GM04503 (cell line): Measurements from ENCODE around the gene CSTB.

ENCODE experiments used
- DNase-seq: peaks from one replicate; pipeline ENCODE4 v3.0.0-alpha.2; 2012; ENCODE audit warnings: low read depth

CSTB gene

DNA sequence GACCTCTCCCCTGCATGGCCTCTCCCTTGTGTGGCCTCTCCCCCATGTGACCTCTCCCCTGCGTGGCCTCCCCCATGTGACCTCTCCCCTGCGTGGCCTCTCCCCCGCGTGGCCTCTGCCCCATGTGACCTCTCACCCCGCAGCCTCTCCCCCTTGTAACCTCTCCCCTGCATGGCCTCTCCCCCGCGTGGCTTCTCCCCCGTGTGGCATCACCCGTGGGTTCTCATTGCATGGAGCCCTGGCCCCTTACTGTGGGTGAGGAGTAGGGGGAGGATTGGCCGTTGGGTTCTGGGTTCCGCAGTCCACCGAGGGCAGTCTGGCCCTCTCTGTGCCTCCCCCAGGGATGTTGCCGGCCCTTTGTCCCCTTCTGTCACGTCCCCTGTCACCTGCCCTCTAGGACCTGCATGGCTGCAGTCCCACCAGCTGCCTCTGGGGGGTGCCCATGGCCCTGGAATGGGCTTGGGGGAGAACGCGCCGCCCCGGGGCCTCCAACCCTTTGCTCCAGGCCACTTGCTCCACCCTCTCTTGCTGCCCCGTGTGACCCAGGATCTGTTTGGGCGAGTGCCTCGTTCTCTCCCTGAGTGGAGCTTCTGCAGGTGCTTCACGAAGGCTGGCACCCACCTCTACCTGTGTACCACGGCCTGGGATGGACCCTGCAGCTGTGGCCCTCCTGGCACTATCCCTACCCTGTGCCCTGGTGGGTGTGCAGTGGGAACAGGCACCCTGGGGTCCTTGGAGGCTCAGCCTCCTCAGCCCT is 34.6 kb upstream of the CSTB start:
- no peak for DNase-seq

DNA sequence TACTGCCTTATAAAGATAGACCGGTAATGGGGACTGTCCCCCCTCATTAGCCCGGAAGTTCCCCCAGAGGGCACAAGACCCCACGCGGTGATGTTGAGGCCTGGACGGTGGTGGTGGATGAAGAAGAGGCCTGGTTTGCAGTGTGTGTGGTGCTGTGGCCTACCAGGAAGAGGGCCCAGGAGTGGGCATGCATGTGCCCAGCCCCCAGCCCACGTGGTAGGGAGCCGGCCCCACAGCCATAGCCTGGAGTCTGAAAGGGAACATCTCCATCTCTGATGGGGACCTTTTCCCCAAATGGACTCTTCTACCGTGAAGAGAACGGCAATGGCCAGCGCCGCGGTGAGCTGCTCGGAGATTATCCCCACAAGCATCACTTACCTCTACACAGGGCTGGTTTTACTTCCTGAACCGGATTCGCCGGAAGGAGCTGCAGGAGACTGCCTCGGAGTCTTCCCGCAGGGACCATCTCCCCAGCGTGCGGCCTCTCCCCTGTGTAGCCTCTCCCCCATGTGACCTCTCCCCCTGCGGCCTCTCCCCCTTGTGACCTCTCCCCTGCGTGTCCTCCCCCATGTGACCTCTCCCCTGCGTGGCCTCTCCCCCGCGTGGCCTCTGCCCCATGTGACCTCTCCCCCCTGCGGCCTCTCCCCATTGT is 33.9 kb upstream of the CSTB start:
- DNase-seq: no peak

DNA sequence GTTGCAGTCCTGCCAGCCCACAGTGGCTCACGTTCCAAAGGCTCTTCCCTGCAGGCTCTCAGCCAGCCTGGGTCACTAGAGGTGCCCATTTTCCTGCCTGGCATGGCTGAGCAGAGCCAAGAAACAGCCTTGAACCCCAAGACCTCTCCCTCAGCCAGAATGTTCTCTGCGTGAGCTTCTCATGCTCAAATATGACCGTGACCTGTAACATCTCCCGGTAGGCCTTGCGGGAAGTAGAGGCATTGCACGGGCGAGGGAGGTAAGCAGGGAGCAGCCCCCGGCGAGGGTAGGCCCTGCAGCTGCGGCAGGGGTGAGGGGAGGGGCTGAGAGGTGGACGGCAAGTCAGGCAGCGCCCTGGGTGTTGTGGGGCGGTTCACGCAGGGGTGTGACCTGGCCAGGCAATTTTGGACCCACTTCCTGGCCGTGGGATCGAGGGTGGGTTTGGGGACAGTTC is 33.3 kb upstream of the CSTB start:
- no peak for DNase-seq

DNA sequence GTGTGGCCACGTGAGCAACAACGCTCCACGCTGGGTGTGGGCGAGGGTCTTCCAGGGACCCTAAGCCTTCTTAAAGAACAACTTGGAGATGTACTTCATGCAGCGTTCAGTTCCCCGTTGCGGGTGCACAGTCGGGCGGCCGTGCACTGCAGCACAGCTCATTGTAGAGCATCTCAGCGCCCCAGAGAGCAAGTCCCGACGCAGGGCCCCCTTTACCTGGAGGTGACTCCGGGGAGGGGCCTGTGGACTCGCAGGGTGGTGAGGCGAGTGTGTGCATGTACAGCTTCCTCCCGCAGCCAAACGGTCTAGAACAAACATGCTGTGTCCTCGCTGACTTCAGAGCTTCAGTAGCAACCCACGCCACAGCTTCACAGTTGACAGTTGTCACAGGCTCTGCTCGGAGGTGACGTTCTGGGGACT is 32.7 kb upstream of the CSTB start:
- no peak for DNase-seq

DNA sequence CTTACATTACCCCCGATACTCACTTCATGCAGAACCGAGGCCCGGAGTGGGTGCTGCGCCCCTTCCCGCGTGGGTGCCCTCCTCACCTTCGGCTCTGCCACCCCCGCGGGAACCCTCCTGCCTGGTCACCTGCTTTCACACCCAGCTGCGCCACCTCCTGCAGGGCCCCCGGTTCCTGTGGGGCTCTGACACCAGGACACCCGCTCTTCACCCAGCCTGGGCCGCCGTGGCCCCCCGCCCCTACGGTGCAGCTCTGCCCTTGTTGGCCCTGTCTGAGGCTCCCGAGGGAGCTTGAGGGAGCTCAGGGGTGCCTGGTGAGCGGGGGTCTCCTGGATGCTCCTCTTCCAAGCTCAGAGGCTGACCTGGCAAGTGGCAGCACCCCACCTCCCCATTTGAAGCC is 32.3 kb upstream of the CSTB start:
- DNase-seq: no peak

DNA sequence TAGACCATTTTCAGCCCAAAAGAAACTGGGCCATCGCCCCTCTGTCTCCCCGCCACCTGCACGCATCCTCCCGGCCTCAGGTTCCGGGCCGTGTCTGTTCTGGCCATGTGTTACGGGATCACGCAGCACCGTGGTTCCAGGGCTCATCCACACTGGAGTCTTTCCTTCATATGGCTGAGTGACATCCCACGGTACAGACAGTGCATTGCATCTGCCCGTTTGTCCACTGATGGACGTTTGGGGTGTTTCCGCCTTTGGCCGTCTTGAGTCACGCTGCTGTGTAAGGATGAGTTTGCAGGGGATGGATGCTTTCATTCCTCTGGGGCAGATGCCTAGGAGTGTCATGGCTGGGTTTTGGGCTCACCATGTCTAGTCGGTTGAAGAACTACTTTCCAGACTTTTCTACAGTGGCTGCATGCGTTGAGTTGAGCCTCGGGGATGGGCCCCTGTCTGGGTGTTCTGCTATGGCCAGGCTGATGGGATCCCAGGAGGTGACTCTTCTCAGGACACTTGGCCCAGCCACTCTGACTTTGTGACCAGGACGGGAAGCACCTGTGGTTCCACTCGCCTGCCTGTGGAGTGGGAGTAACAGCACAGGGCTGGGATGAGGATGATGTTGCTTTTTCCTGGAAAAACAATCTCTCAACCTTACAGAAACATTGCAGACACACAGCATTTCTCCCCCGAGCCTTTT is 30.1 kb upstream of the CSTB start:
- no peak for DNase-seq

DNA sequence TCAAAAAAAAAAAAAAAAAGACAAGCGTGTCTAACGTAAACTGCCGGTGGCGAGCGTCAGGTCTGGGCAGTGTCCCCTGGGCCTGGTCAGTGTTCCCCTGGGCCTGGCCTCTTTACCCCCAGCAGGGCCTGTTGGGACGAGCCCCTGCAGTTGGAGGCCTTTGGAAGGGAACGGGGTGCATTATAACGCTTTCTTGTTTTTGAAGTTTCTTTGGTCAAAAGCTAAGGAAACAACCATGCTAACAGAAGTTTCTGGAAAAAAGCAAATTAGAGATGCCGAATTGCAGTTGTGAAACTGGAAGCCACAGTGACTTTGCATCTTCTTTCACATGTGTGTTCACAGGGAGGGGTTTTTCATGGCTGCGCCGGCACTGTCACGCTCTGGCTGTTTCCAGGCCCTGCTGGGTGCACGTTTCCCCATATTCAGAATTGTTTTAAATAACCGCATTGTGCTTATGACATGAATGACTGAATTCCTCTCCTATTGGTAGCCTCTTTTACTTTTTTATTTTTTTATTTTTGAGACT is 29.2 kb upstream of the CSTB start:
- no peak for DNase-seq

DNA sequence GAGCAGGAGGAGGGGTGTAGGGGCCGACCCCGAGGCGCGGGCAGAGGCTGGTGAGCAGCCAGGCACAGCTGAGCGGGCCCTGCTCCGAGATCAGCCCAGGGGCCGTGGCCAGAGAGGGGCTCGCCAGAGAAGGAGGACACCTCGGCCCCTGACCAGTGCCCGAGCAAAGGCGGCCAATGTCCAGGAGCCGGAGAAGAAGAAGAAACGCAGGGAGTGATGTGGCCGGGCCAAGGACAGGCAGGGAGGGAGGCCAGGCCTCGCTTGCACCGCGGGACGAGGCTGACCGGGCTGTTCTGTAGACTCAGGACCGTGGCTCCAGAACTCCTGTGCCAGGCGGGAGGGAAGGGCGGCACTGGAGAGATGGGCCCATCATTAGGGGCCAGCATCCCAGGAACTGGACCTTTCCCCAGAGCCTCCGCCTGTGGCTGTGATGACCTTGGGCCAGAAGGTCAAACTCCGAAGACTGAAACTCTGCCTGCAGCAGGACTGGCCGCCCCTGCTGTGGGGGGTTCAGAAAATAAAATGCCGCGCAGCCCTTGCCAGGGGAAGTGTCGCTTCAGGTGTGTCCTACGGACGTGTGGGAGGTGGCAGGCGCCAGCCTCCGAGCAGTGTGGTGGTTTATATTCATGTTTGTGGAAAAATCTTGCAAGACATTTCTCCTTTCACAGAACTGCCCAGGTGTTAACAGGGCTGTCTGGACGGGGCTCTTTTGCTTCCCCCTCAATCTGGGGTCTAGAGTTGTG is 27.6 kb upstream of the CSTB start:
- no peak for DNase-seq

DNA sequence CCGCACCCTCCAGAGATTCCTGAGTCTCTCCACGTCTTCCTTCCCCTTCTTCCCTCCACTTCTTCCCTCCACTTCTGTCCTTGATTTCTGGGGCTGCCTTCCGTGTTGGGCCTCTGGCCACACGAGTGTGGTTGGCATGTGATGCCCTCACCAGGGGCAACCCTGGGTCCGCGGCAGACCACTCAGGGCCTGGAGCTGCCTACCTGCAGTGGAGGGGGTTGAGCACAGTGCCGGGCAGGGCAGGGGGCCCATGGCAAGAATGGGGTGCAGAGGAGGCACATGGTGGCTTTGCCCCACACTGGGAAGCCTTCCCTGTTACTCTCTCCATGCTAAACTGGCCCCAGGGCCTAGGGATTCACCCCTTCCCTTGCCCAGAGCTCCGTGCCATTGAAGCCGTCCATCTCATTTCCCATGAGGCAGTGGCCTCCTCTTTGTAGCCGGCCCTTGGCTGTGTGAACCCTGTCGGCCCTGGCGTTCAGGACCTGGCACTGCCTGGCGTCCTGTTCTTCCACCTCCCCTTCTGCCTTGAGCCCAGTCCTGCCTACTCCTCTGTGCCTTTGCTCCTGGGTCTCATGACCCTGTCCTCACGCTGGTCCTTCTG is 26.7 kb upstream of the CSTB start:
- DNase-seq: no peak

DNA sequence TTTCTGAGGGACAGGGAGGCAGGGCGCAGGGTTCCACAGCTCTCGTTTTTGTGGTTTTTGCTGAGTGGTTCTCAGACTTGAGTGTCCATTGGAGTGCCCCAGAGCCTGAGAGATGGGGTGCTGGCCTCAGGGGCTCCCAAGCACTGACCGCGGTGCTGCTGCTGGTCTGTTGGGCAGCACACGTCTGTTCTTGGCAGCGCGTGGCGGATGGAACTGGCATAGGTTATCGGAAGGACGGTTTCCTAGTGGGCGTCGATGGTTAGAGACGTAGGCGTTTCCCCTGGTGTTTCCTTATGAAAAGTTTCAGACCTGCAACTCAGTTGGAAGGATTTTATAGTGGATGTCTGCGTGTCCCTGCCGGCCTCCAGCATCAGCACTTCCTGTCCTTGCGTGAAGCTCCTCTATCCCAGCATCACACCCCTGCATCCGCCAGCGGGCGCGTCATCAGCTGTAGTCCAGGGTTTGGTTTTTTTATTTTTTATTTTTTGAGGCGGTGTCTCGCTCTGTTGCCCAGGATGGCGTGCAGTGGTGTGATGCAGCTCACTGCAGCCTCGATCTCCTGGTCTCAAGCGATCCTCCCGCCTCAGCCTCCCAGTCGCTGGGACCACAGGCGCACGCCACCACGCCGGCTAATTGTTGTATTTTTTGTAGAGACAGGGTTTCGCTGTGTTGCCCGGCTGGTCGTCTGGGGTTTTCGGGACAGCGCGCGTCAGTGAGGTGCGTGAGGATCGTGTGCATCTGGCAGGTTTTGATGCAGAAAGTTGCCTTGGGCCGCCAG is 25.1 kb upstream of the CSTB start:
- DNase-seq: no peak

DNA sequence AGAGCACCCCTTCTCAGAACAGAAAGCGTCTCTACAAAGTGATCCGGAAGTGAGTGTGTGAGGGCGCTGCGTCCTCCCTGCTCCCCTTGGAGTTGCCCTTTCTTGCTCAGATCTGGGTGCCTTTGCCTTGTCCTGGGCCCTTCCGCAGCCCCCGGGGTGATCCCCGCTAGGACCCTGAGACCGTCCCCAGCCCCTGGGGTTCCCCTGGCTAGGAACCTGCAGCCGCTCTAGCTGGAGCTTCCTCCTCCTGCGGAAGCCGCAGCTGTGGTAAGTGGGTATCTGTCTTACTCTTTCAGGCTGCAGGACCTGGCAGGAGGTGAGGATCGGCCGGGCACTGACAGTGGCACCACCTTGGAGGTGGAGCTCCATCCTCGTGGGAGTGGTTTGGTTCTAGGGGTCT is 24.5 kb upstream of the CSTB start:
- DNase-seq: no peak

DNA sequence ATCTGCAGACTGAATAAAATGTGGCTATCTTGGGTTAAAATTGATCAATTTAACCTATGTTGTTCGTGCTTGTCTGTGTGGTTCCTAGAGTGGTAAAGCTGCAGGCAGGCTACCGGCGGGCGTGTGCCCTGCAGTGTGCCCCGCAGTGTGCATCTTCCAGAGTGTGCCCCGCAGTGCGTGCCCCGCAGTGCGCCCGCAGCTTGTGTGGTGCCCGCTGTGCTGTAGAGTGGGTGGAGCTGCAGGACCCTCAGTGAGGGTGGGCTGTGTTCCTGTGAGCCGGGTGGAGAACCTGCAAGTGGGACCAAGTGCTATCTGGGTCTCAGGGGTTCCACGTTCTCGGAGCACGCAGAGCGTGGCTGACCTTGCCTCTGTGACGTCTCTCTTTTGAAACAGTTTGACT is 24.0 kb upstream of the CSTB start:
- no peak for DNase-seq

DNA sequence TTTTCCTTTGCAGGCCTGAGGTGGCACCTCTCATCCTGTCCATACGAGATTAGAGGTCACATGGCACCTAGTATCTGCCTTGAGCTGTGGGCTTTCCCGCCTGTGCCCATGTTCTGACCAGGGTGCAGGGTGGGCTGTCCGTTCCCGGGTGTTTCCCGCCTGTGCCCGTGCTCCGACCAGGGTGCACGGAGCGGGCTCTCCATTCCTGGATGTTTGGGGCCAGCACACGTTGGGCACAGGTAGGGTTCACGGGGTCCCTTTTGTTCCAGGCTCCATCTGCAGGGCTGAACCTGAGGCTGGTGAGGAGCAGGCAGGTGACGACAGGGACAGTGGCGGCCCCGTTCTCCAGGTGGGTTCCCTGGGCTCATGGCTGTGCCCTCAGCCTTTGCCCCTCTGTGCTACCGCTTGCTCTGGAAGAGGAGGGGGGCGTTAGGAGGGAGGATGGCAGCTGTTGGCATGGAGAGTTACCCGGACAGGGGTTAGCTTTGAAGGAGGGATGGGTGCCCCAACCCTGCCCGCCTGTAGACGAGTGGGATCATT is 23.3 kb upstream of the CSTB start:
- DNase-seq: no peak

DNA sequence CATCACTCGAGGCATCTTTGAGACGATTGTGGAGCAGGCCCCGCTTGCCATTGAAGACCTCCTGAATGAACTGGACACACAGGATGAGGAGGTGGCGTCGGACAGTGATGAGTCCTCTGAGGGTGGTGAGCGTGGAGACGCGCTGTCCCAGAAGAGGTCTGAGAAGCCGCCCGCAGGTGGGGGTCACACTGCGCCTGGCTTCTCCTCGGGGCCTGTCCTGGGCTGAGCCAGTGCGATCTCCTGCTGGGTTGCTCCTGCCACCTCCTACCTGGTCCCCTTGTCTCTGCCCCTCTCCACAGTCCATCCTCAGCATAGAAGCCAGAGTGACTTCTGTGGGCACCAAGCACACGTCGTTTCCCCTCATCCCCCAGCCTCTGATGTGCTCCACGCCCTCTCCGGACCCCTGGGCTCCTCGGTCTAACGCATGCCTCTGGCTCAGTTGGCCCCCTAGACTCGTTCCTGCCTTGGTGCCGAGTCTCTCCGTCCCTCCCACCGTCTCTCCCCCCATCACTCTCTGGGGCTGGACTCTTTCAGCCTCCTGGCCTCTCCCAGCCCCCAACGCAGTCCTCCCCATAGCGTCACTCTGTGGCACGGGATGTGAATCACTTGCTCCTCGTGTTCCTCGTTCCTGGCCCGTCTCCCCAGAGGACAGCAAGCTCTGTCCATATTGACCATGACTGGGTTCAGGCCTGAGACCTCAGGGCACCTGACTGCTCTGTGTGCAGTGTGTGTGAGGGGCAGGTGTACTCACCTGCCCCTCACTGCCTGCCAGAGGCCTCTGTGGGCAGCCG is 22.0 kb upstream of the CSTB start:
- no peak for DNase-seq

DNA sequence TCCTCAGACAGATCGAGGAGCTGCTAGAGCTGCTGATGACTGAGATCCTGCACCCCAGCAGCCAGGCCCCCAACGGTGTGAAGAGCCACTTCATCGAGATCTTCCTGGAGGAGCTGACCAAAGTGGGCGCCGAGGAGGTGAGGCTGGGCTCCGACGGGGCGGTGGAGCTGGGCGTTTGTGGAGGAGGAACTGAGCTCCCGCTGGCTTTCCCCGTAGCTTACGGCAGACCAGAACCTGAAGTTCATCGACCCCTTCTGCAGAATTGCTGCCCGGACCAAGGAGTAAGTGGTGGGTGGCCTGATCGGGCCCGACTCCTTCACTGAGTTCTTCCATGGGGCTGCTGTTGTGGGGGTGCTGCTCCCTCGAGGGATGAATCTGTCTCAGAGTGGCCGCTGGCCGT is 21.3 kb upstream of the CSTB start:
- no peak for DNase-seq

DNA sequence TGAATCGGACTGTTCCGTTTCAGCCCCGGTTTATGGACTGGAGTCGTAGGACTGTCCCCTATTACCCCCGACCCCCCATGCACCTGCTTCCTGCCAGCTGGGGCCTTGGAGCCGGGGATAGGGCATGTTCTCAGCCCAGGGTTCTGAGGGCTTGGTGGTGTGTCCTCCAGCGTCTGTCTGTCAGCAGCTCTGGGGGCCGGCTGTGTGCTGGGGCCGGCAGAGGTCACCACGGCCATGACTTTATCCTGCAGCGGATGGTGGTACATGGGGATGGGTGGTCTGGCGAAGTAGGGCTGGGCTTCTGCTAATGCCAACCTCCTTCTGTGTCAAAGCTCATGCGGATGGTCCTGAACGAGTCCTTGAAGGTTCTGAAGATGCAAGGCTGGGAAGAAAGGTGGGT is 18.7 kb upstream of the CSTB start:
- DNase-seq: no peak

DNA sequence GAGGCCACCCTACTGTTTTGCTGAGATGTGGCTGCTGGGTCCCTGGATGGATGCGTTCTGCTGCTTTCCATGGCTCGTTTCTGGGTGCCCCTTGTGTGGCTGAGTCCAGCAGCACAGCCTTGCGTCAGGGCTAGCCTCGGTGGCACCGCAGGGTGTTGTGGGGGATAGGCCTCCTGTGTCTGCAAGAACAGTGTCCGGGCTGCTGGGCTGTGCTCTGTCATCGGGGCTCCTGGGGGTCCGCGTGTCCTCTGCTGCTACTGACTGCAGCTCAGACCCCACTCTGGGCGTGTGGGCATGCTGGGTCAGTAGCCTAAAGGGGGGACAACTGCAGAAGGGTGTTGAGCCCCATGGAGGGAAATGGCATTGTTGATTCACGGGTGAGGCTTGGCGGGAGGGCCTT is 18.2 kb upstream of the CSTB start:
- no peak for DNase-seq

DNA sequence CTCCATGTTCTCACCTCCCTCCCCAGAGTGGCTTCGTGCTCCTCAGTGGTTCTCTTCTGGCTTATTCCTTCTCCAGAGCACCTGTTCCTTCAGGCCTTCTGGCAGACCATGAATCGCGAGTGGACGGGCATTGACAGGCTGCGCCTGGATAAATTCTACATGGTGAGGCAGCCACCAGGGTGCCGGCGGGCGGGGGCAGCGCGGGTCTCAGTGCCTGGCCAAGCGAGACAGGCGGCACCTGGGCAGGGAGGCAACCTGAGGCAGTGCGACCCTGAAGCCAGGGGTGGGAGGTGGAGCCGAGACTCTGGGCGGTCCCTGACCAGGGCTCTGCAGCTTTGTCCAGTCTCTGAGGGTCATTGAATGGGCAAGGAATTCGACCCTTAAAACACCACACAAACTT is 17.1 kb upstream of the CSTB start:
- no peak for DNase-seq

DNA sequence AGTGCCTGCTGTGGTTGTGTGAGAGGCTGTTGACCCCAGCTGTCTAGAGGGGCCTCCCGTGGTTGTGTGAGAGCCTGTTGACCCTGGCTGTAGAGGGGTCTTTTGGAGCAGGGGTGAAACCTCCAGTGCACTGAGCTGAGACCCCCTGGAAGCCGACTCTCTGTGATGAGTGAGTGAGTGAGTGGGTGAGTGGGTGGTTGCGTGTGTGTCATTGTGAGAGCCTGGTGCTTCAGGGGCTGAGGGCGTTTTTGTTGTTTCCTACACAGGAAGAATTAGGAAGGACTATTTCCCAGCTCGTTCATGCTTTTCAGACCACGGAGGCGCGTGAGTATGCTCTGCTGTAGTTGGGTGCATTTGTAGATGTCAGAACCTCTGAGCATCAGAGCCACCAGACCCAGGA is 16.3 kb upstream of the CSTB start:
- no peak for DNase-seq

DNA sequence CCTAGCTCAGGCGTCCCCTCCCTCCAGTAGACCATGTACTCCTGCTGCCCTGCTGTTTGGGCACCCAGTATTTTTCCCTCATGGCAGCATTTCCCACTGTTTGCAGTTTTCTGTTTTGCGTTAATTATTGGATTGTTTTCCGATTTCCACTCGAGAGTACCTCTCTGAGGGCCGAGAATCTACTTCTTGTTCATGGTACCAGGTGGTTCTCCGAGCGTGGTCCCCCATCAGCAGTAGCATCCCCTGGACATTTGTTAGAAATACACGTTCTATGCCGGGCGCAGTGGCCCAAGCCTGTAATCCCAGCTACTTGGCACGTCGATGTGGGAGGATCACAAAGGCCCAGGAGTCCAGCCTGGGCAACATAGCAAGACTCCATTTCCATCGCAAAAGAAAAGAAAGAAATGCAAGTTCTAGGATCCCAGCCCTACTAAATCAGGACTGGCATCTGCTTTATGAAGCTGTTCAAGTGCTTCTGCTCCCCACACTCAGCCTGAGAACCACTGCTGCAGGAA is 14.0 kb upstream of the CSTB start:
- no peak for DNase-seq
